ENCODE measurements around the gene DGCR6.
"Not testable (repeated sequence)": the region's sequence is repeated elsewhere in the genome, so short reads cannot be mapped to it uniquely, and the experiment has no call there.

The DGCR6 gene

GRCh38 chr22:18917818-18918217, 11.7 kb downstream of the DGCR6 start:
- H3K9me3 ChIP-seq (ENCODE audit: control insufficient read depth, insufficient read depth, low read length); H3K4me1 ChIP-seq (ENCODE audit: insufficient read depth, low read length); H3K36me3 ChIP-seq (ENCODE audit: insufficient read depth, low read length); H3K9ac ChIP-seq (ENCODE audit: low read depth, low read length): not testable (repeated sequence)

- H3K4me1 ChIP-seq (ENCODE audit: insufficient read depth, low read length); H3K9ac ChIP-seq (ENCODE audit: low read depth, low read length); H3K9me3 ChIP-seq (ENCODE audit: control insufficient read depth, insufficient read depth, low read length); H3K36me3 ChIP-seq (ENCODE audit: insufficient read depth, low read length): not testable (repeated sequence)
These were observed 14.3 kb downstream of the DGCR6 start for GRCh38 chr22:18920257-18920902.

GRCh38 chr22:18925368-18926064, 19.4 kb downstream of the DGCR6 start:
- H3K4me1 ChIP-seq (ENCODE audit: insufficient read depth, low read length): no peaks in the 10 kb centered on the region
- H3K9ac ChIP-seq (ENCODE audit: low read depth, low read length): no peak overlapping the region
- H3K9me3 ChIP-seq (ENCODE audit: control insufficient read depth, insufficient read depth, low read length): no peaks in the 10 kb centered on the region
- H3K36me3 ChIP-seq (ENCODE audit: insufficient read depth, low read length): no peaks in the 10 kb centered on the region

- Histone ChIP-seq H3K9ac (ENCODE audit: low read depth, low read length) (no peak overlapping the region), H3K4me1 (ENCODE audit: insufficient read depth, low read length) (no peaks in the 10 kb centered on the region), H3K36me3 (ENCODE audit: insufficient read depth, low read length) (no peaks in the 10 kb centered on the region), H3K9me3 (ENCODE audit: control insufficient read depth, insufficient read depth, low read length) (no peaks in the 10 kb centered on the region)
These were observed 20.9 kb downstream of the DGCR6 start for GRCh38 chr22:18927020-18927419.

GRCh38 chr22:18927573-18927972, 21.5 kb downstream of the DGCR6 start:
- no peaks in the 10 kb centered on the region for H3K4me1 ChIP-seq (ENCODE audit: insufficient read depth, low read length)
- H3K9ac ChIP-seq (ENCODE audit: low read depth, low read length): no peak overlapping the region
- H3K36me3 ChIP-seq (ENCODE audit: insufficient read depth, low read length): no peaks in the 10 kb centered on the region
- H3K9me3 ChIP-seq (ENCODE audit: control insufficient read depth, insufficient read depth, low read length): no peaks in the 10 kb centered on the region

- no peaks in the 10 kb centered on the region for H3K4me1 ChIP-seq (ENCODE audit: insufficient read depth, low read length)
- no peaks in the 10 kb centered on the region for H3K36me3 ChIP-seq (ENCODE audit: insufficient read depth, low read length)
- no peak overlapping the region for H3K9ac ChIP-seq (ENCODE audit: low read depth, low read length)
- no peaks in the 10 kb centered on the region for H3K9me3 ChIP-seq (ENCODE audit: control insufficient read depth, insufficient read depth, low read length)
These were observed 23.3 kb downstream of the DGCR6 start for GRCh38 chr22:18929459-18929858.

- Histone ChIP-seq H3K9me3 (ENCODE audit: control insufficient read depth, insufficient read depth, low read length) (no peaks in the 10 kb centered on the region), H3K4me1 (ENCODE audit: insufficient read depth, low read length) (no peaks in the 10 kb centered on the region), H3K36me3 (ENCODE audit: insufficient read depth, low read length) (no peaks in the 10 kb centered on the region), H3K9ac (ENCODE audit: low read depth, low read length) (no peak overlapping the region)
These were observed 26.0 kb downstream of the DGCR6 start for GRCh38 chr22:18931905-18932652.

- Histone ChIP-seq H3K9me3 (ENCODE audit: control insufficient read depth, insufficient read depth, low read length) (no peaks in the 10 kb centered on the region), H3K9ac (ENCODE audit: low read depth, low read length) (no peak overlapping the region), H3K4me1 (ENCODE audit: insufficient read depth, low read length) (no peaks in the 10 kb centered on the region), H3K36me3 (ENCODE audit: insufficient read depth, low read length) (no peaks in the 10 kb centered on the region)
These were observed 27.8 kb downstream of the DGCR6 start for GRCh38 chr22:18933914-18934313.

- not testable (repeated sequence) for H3K9me3 ChIP-seq (ENCODE audit: control insufficient read depth, insufficient read depth, low read length); H3K9ac ChIP-seq (ENCODE audit: low read depth, low read length); H3K36me3 ChIP-seq (ENCODE audit: insufficient read depth, low read length)
These were observed 28.6 kb downstream of the DGCR6 start for GRCh38 chr22:18934688-18935087.

GRCh38 chr22:18935889-18936529, 29.9 kb downstream of the DGCR6 start, which contains the start of gene PRODH:
TSS of gene PRODH (minus strand) at chr22:18936293. CDS start at chr22:18936287, 6 bp downstream.
- Histone ChIP-seq H3K9me3 (ENCODE audit: control insufficient read depth, insufficient read depth, low read length) (no peaks in the 10 kb centered on the region), H3K9ac (ENCODE audit: low read depth, low read length) (no peak within 1 kb of the TSS), H3K36me3 (ENCODE audit: insufficient read depth, low read length) (no peaks in the 10 kb centered on the region), H3K4me1 (ENCODE audit: insufficient read depth, low read length) (no peaks in the 10 kb centered on the region)

More at GRCh38 chr22:18934688-18935087, 28.6 kb downstream of the DGCR6 start:
- H3K4me1 ChIP-seq (ENCODE audit: insufficient read depth, low read length): not testable (repeated sequence)

- H3K36me3 ChIP-seq (ENCODE audit: insufficient read depth, low read length); H3K4me1 ChIP-seq (ENCODE audit: insufficient read depth, low read length); H3K9me3 ChIP-seq (ENCODE audit: control insufficient read depth, insufficient read depth, low read length); H3K9ac ChIP-seq (ENCODE audit: low read depth, low read length): not testable (repeated sequence)
These were observed 32.6 kb downstream of the DGCR6 start for GRCh38 chr22:18938691-18939090.

GRCh38 chr22:18947105-18947504, 41.0 kb downstream of the DGCR6 start:
- H3K9me3 ChIP-seq (ENCODE audit: control insufficient read depth, insufficient read depth, low read length); H3K36me3 ChIP-seq (ENCODE audit: insufficient read depth, low read length); H3K4me1 ChIP-seq (ENCODE audit: insufficient read depth, low read length); H3K9ac ChIP-seq (ENCODE audit: low read depth, low read length): not testable (repeated sequence)

GRCh38 chr22:18947905-18948304, 41.8 kb downstream of the DGCR6 start:
- H3K9ac ChIP-seq (ENCODE audit: low read depth, low read length): peak overlapping the region; percentile 6; the same call in 1 of the 2 replicates
- H3K9me3 ChIP-seq (ENCODE audit: control insufficient read depth, insufficient read depth, low read length): no peaks in the 10 kb centered on the region
- peaks cover 5% of the 10 kb centered on the region; the same call in 1 of the 2 replicates for H3K36me3 ChIP-seq (ENCODE audit: insufficient read depth, low read length)
- peaks cover 4% of the 10 kb centered on the region; the same call in 1 of the 2 replicates for H3K4me1 ChIP-seq (ENCODE audit: insufficient read depth, low read length)

GRCh38 chr22:18950141-18950540, 44.0 kb downstream of the DGCR6 start:
- no peaks in the 10 kb centered on the region for H3K9me3 ChIP-seq (ENCODE audit: control insufficient read depth, insufficient read depth, low read length)
- peaks cover 4% of the 10 kb centered on the region; the same call in 1 of the 2 replicates for H3K4me1 ChIP-seq (ENCODE audit: insufficient read depth, low read length)
- H3K36me3 ChIP-seq (ENCODE audit: insufficient read depth, low read length): peaks cover 5% of the 10 kb centered on the region; the same call in 1 of the 2 replicates
- no peak overlapping the region for H3K9ac ChIP-seq (ENCODE audit: low read depth, low read length)
